CD1c-positive myeloid dendritic cell (primary cell): ENCODE results near the gene SIM1.
"Not testable (repeated sequence)": the region's sequence is repeated elsewhere in the genome, so short reads cannot be mapped to it uniquely, and the experiment has no call there.

Experiments used
- DNase-seq: peaks from one replicate; pipeline ENCODE4 v3.0.0-alpha.2; 2016; ENCODE audit errors: extremely low spot score

Gene SIM1

DNA sequence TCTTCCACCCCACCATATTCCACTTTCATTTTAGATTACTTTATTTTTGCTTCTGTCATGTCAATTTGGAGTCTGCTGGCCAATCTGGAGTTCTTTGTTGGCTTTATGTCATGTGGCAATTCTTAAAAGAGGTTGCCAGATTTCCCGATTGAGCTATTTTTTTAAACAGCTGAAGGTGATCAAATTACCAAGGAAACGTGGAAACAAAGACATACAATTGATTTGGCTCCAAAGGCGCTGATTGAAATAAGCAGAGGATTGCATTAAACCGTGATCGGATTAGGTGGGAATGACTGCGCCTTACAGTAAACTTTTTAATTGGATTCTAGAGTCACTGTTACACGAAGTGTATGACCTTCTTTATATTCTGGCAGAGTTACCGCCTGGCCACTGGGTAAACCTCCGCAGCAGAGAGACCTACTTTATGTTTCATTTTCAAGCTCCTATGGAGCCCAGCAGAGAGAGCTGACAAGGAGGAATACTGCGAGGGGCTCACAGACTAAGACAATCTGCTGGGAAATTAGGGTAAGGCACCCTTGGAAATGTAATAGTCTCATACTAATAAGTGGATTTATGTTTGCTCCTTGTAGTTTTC, 37.9 kb downstream of the SIM1 start:
- no peak for DNase-seq

DNA sequence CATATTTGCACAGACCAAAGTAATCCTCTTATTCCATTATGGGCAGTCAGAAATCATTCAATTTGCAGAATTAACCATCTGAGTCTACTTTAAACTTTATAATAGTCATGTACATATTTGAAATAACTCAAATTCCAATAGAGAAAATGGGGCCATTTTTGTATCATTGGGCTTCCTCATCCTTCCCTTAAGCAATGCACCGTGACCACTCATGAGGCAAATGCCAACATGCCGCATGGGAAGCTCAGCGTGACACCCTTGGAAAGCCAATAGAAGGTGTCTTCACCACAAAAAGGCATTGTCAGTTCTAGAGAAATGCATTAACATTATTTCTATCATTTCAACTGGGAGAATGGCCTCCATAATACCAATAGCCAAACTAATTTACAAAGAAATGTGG, 38.5 kb downstream of the SIM1 start:
- DNase-seq: no peak

DNA sequence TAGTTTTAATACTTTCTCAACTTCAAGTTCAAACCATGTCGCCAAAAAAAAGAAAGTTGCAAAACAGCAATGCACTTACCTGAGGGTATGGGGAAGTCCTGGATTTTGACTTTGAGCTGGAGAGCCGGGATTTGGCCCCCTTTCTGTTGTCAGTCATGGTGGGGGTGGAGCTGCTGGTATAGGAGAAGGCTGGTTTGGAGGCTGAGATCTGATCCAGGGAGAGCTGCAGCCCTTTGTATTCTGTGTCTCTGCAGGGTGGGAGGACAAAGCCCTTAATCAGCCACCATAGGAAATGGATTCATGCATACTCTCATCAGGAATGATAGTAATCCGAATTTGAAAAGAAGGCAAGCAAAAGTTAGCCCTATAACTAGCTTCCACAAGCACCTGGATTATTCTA, 44.0 kb downstream of the SIM1 start:
- no peak for DNase-seq

DNA sequence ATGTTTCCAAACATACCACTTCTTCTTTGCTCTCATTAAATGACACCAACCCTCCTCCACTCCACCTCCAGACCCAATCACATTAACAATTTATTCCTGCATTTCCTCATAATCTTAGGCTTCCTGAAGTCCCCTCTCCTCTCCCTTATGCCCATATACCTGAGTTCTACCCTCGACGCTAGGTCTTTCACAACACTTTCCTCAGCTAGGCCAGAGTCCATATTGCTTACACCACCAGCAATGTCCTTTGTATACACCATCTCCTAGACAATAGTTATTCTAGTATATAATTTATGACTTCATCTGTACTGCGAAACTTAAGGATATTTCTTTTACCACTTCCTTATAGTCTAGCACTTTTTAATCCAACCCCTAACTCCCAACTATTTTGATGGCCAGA, 47.7 kb downstream of the SIM1 start:
- DNase-seq: no peak

DNA sequence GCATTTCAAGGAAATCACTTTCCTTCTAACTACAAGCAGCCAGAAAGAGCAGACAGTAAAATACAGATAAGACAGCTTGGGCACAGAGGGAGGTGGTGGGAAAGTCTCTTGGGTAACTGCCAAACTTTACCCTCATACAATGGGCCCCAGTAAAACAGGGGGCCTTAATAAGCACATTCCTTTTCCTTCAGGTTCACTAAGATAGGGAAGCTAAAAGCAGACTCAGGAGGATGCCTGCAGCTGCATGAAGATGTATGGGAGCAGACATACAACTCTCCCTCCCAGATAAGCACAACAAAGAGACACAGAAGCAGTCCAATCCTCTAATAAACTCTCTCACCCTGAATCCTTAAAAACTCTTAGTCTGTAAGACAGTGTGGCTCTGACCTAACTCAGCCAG, 49.0 kb downstream of the SIM1 start:
- DNase-seq: no peak

DNA sequence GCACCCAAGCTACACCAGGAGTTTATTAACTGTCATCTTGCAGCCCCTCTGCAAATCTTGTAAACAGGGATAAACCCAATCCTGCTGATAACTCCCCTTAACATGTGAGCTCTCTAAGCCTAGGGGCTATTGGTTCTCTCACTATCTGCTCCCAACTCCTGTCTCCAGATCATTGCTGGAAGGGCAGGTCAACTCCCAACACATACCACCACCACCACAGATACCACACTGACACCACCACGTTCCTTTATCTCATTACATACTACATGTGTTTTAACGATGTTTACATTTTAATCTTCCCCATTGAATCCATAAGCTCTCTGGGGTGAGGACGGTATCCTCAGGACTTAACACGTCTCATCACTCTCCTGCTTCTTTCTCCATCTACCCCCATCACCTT, 51.8 kb downstream of the SIM1 start:
- no peak for DNase-seq

DNA sequence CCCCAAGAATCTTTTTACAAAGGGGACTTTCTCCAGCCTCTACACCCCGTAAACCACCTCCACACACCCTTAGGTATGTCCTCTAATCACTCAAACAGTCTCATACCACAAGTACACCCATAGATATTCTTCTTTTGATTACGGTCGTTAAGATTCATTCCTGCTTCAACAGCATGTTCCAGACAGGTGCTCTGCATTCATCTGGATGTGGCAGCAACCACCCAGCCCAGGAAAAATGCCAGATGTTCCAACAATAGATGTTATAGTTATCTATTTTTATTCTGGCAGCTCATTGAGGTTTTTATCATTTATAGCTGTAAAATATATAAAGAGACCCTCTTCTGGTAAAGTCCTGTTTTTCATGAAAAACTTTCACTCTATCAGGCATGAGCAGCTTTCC, 60.7 kb downstream of the SIM1 start:
- no peak for DNase-seq

DNA sequence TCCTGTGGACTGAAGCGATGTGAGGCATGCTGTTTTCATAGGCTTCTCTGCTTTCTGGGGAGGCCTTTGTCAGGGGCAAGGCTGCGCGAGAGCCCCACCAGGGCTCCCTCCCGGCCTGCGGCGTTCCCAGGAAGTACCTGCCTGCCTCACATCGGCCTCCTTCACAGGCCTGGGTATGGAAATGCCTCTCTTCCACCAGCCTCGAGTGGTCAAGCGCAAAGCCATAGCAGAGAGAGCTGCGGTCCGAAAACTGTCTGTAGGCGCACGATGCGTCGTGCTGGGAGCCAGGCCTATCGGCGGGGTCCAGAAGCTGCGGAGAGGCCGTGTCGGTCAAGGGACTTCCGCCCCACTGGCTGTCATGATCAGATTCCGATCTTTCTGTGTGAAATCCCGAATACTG, 71.2 kb downstream of the SIM1 start:
- no peak for DNase-seq

DNA sequence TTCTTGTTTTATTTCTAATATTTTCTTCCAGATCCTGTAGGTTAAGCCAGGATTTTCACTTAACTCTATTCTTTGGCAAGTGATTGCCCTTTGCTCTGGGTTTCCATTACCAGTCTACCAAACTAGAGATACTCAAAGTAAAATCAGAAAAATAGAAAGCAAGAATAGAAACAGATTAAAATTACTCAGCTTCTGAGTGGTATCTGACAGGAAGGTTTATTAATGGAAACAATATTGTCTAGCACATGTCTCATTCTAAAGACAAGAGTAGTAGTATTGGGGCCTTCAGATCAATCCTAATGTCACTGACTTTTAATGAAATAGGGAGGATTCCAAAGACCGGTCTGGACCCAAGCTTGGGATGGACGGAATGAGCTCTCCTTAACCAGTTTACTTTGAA, 72.3 kb downstream of the SIM1 start:
- DNase-seq: no peak

DNA sequence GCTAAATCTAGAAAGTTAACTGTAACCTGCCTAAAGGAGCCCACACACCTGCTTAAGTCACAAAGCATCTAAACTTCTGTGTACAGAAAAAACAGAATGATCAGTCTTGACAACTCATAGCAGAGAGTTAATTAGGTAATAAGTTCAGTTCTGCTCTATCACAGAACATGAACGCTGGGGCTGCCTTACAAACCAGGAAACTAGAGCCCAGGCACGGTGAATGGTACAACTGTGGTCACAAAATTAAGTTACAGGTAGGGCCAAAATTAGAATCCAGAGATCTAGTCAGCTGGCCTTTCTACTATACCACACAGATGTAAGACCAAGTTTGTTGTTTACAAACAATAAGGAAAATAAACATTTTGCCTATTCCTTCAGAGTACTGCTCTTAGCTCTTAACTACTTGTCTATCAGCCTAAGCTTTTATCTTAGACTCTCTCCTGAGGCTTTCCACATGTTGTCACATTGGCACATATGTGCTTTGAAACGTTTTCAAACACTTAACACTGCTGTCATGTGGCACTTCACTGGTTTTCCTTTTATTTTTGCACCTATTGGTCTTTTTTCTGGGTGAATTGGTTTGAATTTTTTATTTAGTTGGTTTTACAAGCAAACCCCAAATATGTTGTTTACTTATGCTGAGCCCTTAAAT, 75.7 kb downstream of the SIM1 start:
- DNase-seq: no peak

DNA sequence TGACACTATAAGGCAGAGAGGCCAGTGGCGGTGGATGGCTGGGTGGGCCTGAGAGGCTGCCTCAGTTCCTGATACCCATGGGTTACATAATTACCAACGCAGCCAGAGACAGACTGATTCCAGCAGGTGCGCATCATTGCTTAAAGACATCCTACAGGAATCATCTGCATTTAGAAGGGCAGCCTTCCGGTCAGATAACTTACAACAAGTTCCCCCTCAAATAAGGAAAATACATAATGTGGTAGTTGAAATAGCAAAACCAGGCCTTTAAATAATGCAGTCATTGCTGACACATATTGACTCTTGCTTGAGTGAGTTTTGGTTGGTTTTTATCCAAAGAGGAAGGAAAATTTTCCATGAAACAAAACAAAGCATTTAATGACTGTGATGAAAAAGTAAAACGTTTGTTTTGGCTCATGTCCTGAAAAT, 81.9 kb downstream of the SIM1 start:
- no peak for DNase-seq

DNA sequence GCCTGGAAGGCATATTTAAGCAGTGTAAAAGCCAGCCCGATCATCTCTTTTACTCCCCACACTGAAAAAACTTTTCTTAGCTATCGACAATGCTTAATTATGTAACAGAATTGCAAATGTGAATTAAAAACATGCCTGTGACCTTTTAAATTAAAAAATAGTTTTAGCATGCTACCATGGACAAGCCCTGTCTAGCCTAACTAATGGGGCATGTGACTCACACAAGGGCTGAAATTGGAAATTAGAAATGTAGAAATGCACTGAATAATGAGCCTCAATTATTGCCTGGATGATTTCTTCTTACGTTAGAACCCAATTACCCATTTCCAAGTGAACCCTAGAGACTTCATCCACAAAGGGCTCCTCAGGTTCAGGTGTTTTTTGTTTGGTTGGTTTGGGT, 82.7 kb downstream of the SIM1 start:
- no peak for DNase-seq

DNA sequence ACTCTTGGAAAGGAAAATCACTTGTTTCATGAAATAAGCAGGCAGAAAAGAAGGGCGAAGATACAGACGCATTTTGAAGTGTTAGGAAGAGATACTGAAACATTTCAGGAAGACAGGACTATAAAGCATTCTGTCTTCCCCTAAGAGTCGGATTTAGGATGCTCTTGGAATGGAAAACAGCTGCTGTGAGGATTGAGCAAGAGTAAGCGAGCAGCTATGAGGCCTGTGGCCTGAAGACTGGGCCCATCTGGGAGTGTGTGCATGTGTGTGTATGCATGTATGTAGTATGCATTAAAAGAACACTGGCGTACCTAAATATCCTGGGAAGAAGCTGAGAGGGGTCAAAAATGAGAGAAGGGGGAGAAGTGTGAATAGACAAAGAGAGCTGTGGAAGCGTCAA, 83.6 kb downstream of the SIM1 start:
- no peak for DNase-seq

DNA sequence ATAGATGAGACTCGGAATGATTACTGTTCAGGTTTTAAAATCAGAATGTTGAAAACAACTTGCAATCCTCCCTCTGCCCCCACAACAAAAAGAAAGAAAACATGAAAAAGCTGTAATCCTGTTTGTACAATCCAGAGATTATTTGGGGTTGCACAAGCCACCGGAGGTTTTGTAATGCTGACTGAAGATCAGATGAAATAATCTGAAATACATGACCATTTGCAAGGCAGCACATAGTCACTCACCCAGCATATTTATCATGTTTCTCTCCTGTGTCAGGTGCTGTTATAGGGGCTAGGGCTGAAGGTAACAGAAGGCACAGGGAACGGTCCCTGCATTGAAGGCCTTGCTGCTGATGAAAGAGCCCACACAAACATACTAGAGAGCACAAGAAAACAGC, 85.3 kb downstream of the SIM1 start:
- no peak for DNase-seq

DNA sequence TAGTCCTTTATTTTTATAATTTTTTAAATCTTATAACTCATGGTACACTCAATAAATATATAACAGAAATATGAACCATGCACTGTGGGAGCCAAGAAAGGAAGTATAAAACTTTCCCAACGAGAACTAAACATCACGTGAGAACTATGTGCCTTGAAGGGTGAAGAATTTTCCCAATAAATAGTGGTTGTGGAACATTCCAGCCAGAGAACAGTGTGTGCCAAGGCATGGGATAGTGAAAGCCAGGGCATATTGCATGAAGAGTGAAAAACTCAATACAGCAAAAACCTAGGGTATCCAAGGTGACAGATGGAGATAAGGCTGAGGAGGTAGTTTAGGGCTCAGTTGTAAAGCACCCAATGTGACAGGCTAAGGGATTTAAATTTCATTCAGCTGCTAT, 86.1 kb downstream of the SIM1 start:
- DNase-seq: no peak

DNA sequence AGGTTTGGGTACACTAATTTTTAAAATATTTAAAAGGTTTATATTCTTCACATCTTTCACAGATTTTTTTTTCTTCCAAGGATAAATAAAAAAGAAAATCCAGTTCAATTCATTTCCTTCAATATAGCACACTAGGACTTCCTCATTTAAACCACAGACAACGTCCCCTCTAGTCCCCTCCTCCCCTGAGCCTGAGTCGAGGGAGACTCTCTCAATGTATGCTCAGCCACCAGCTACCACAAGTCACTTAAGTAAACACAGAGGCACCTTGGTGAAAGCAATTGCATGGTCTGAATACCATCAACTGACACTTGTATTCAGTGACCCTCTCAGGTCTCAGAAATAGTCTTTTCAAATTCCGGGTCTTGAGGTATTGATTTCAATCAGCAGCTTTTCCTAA, 88.6 kb downstream of the SIM1 start:
- DNase-seq: no peak

DNA sequence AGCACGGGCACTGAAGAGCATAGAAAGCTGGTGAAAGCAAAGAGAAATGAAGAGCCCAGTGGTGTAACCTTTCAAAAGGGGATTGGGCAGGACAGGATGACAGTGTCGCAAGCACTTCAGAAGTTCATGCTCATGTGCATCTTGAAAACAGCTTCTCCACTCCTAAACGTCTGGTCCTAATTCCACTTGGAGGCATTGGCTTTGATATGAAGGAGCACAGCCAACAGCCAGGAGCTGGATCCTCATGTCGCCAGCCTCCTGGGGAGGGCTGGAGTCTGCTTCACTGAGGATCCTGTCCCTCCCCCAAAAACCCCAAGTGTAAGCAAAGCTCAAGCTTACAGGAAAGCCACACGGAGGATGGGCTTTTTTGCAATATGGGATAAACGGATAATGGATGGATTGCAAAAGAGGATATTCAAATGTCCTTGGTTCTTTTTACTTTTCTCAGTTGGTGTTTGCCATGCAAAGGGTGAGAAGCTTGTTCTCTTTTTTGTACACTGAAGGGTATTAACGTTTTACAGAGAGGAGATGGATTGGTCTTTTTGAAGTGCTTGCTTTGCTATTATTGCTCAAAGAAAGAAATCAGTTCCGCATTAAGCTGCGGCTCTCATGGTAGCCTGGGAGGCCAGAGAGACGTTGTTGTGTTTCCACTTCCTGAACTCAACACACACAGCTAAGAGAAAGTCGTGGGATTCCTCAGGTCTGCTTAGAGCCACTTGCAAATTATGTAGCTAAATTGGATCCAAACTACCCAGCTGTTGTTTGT, 92.2 kb downstream of the SIM1 start:
- DNase-seq: no peak

DNA sequence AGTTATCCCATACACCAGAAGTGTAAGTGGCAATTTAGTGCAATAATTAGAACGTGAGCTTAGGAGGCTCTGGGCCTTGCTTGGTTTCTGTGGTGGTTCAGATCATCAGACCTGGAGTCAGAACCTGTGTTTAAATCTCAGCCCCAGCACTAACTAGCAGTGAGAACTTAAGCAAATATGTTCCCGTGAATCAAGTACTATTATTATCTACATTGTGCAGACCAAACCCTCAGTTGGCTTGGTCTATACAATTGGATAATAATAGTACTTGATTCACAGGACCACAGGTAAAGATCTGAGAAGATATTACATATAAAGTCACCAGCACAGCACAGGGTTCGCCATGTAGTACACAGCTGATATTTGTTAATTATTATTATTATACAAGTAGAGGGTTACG, 93.1 kb downstream of the SIM1 start:
- no peak for DNase-seq

DNA sequence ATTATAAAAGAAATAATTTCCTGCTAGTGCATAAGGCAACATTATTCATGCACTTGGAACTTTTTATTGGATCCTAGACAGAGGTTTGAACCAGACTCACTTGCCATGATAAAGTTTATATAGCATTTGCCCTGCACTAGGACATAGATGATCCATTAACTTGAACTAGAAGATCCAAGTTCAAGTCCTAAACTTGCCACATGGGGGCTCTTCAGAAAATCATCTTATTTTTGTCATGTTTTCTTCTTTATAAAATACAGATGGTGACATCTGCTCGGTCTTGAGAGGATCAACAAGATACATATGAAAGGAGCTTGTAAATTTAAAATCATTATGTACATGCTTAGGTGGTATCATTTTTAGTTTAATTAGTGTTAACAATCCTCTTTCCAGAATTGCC, 94.5 kb downstream of the SIM1 start:
- DNase-seq: no peak

DNA sequence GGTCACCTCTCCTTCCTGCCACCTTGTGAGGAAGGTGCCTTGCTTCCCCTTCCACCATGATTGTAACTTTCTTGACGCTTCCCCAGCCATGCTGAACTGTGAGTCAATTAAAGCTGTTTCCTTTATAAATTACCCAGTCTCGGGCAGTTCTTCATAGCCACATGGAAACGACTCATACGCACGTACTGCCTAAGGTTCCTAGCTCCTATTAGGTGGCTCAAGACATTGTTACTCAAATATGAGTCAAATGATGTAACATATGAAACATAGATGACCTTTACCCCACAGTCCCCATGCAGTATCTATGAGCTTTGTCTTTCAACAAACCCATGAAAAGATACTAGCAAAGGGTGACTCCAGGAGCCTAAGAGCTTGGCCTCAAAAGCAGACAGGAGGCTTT, 98.3 kb downstream of the SIM1 start:
- DNase-seq: no peak

DNA sequence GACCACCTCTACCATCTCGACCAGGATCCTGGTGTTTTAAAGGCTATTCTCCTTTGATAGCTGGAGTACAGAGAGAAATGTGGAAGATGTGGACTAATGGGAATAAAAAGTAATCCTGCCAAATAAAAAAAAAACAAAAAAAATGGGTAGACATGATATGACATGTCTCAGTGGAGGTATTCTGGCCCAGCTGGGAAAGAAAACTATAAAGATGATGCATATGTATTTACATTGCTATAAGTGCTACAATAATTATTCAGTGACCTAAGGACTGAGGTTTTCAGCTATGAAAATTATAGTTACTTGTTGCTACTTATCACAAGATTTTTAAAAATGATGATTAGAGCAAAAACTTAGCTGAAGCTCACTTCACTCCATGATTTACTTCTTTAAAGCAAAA, 101.1 kb downstream of the SIM1 start:
- no peak for DNase-seq

DNA sequence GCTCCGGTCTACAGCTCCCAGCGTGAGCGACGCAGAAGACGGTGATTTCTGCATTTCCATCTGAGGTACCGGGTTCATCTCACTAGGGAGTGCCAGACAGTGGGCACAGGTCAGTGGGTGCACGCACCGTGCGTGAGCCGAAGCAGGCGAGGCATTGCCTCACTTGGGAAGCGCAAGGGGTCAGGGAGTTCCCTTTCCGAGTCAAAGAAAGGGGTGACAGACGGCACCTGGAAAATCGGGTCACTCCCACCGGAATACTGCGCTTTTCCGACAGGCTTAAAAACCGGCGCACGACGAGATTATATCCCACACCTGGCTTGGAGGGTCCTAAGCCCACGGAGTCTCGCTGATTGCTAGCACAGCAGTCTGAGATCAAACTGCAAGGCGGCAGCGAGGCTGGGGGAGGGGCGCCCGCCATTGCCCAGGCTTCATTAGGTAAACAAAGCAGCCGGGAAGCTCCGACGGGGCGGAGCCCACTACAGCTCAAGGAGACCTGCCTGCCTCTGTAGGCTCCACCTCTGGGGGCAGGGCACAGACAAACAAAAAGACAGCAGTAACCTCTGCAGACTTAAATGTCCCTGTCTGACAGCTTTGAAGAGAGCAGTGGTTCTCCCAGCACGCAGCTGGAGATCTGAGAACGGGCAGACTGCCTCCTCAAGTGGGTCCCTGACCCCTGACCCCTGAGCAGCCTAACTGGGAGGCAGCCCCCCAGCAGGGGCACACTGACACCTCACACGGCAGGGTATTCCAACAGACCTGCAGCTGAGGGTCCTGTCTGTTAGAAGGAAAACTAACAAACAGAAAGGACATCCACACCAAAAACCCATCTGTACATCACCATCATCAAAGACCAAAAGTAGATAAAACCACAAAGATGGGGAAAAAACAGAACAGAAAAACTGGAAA, 109.7 kb downstream of the SIM1 start:
- DNase-seq: not testable (repeated sequence)
